ENCODE data around the gene PITPNC1. TPM values are rescaled to one million over a fixed set of nuclear protein-coding genes. Genes with fewer than 3 reads are reported as not detected.

PITPNC1 gene
- total RNA-seq, 1 experiment from 2014 or later, result 37.5 TPM

DNA sequence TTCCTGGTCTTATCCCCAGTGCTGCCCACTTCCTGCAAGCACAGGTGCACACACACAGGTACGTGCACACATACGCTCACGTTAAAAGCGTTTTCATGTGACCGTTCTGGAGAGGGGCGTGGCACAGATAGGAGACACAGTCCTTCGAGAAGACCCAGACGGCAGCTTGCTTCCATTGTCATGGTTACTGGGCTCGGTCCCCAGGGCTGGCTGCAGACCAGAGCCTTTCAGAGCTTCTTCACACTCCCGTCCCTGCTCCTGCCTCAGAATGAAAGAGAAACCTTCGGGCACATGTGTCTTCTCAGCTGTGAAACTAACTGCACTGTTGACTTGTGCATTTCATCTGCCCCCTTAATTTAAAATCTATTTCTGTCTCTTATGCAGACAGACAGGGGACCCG lies 154.2 kb downstream of the PITPNC1 start:
- Histone ChIP-seq H4K20me1 (ENCODE audit: control insufficient read depth, insufficient read depth, insufficient read length) (no peaks in the 10 kb centered on the region), H2BK20ac (ENCODE audit: low read depth, low read length, poor library complexity, severe bottlenecking) (no peak overlapping the region), H3K9me3 (ENCODE audit: control insufficient read depth, low read depth, low read length) (no peaks in the 10 kb centered on the region), H3K23me2 (ENCODE audit: insufficient read length, low read depth, low read length, poor library complexity, severe bottlenecking) (no peaks in the 10 kb centered on the region), H3K4me1 (ENCODE audit: insufficient read depth, low read length) (peaks cover 9% of the 10 kb centered on the region; the same call in 1 of the 2 replicates), H2BK120ac (ENCODE audit: low read depth, low read length, poor library complexity, severe bottlenecking) (no peak overlapping the region), H2AK5ac (ENCODE audit: insufficient read length, low read length) (no peak overlapping the region), H3K56ac (ENCODE audit: insufficient read length, low read depth, low read length) (no peak overlapping the region), H3K79me1 (ENCODE audit: insufficient read depth, low read depth, low read length, poor library complexity, severe bottlenecking) (no peaks in the 10 kb centered on the region), H3K4me2 (ENCODE audit: insufficient read depth, insufficient read length, low read length) (no peak overlapping the region), H4K8ac (replicated peaks; ENCODE audit: insufficient read length, low read depth, low read length) (no peak overlapping the region), H2BK15ac (ENCODE audit: low read depth, low read length) (no peak overlapping the region), H4K91ac (ENCODE audit: insufficient read length, low read depth, low read length) (no peak overlapping the region), H3K23ac (ENCODE audit: insufficient read length, low read depth, low read length) (no peak overlapping the region), H3K27ac (ENCODE audit: insufficient read length, low read depth, low read length) (no peak overlapping the region), H3K14ac (ENCODE audit: insufficient read depth, low read length) (no peak overlapping the region; the same call in 1 of the 2 replicates), H3K4ac (ENCODE audit: low read depth, low read length) (no peak overlapping the region), H3K9ac (ENCODE audit: extremely low read depth, insufficient read length, low read length) (no peak overlapping the region), H3T11ph (ENCODE audit: low read length) (no peak overlapping the region), H2AFZ (ENCODE audit: low read length) (no peak overlapping the region), H3K27me3 (ENCODE audit: insufficient read depth, low read length) (no peaks in the 10 kb centered on the region), H2BK12ac (ENCODE audit: insufficient read length, low read depth, low read length) (no peak overlapping the region), H4K5ac (ENCODE audit: insufficient read length, low read depth, low read length) (no peak overlapping the region), H3K18ac (ENCODE audit: insufficient read length, low read depth, low read length) (no peak overlapping the region), H3K79me2 (ENCODE audit: insufficient read depth, low read length) (peaks cover 2% of the 10 kb centered on the region; the same call in 1 of the 2 replicates), H2BK5ac (ENCODE audit: insufficient read length, low read length) (no peak overlapping the region)
- H3K4me1 Mint-ChIP-seq, result peaks cover 42 to 45% of the 10 kb centered on the region in 2 experiments
- no peak overlapping the region; a peak in 1 of 7 replicates for H3K27ac Mint-ChIP-seq
- H3K36me3 Mint-ChIP-seq (ENCODE audit: insufficient read depth in 1 of 3, low read depth in 3 of 3), result peaks cover 16 to 27% (median 17%) of the 10 kb centered on the region in 3 experiments; a peak in 6 of 7 replicates
- TF ChIP-seq CTCF (conservative IDR thresholded peaks at IDR 0.05), result no peak
- no peaks in the 10 kb centered on the region for H3K9me3 Mint-ChIP-seq
- no peak overlapping the region; a peak in 1 of 5 replicates for H3K4me3 Mint-ChIP-seq
- DNase-seq, result peak; percentile 75
- no peaks in the 10 kb centered on the region; the same call in 1 of the 2 replicates for H3K27me3 Mint-ChIP-seq (ENCODE audit: low read depth)
- no CpG with 5 or more reads among the region's 12 CpGs for WGBS (ENCODE audit: extremely low coverage, insufficient read length, low lambda C conversion rate)

Data from H9 (cell line).